DND-41 (cell line): ENCODE data around the gene FAM13A.

ENCODE experiments used
- ATAC-seq: fragments of 200-7000 bp; cut with Tn5 transposase; 3 replicates; pipeline ENCODE4 v1.9.1; 2021; ENCODE audit warnings: low read depth; ENCODE audit not compliant: insufficient read depth
- DNase-seq: peaks from one replicate; pipeline ENCODE4 v3.0.0-alpha.2; 2020
- H2AFZ ChIP-seq: 2 replicates; pipeline ENCODE4 v1.6.0; 2012; ENCODE audit warnings: low read depth, low read length
- H3K27ac ChIP-seq: 2 replicates; pipeline ENCODE4 v1.5.1; 2012; ENCODE audit warnings: low read length, inconsistent platforms
- H3K27me3 ChIP-seq: fragments of 200-600 bp; sonication (generic); 2 replicates; pipeline ENCODE4 v1.6.0; 2012; ENCODE audit warnings: low read length, mild to moderate bottlenecking, inconsistent platforms; ENCODE audit not compliant: insufficient read depth, poor library complexity
- H3K36me3 ChIP-seq: 2 replicates; pipeline ENCODE4 v1.5.1; 2012; ENCODE audit warnings: low read length, inconsistent platforms; ENCODE audit not compliant: insufficient read depth
- H3K4me1 ChIP-seq: 2 replicates; pipeline ENCODE4 v1.5.1; 2012; ENCODE audit warnings: mild to moderate bottlenecking, low read length; ENCODE audit not compliant: insufficient read depth
- H3K4me2 ChIP-seq: 2 replicates; pipeline ENCODE4 v1.6.0; 2012; ENCODE audit warnings: mild to moderate bottlenecking, moderate library complexity, low read length, inconsistent platforms; ENCODE audit not compliant: insufficient read depth
- H3K4me3 ChIP-seq, 2 experiments: fragments of 200-600 bp in 1 of 2; shearing (Covaris generic) in 1 of 2; 2 replicates each; pipeline ENCODE4 v1.5.1; 2012 to 2016; ENCODE audit warnings: inconsistent platforms in 2 of 2, low read length in 2 of 2, mild to moderate bottlenecking in 2 of 2, low read depth in 1 of 2, moderate library complexity in 1 of 2
- H3K79me2 ChIP-seq: 2 replicates; pipeline ENCODE4 v1.6.0; 2012; ENCODE audit warnings: low read length, inconsistent platforms; ENCODE audit not compliant: insufficient read depth
- H3K9ac ChIP-seq: 2 replicates; pipeline ENCODE4 v1.6.0; 2012; ENCODE audit warnings: low read depth, mild to moderate bottlenecking, inconsistent platforms, low read length, moderate library complexity
- H3K9me3 ChIP-seq: 2 replicates; pipeline ENCODE4 v1.5.1; 2012; ENCODE audit warnings: low read length, moderate library complexity, mild to moderate bottlenecking, inconsistent platforms; ENCODE audit not compliant: insufficient read depth, severe bottlenecking
- H4K20me1 ChIP-seq: 2 replicates; pipeline ENCODE4 v1.6.0; 2012; ENCODE audit warnings: low read length; ENCODE audit not compliant: insufficient read depth
- EZH2 ChIP-seq: IDR thresholded peaks from 3 replicates; pipeline ENCODE4 v1.6.1; 2012; ENCODE audit warnings: borderline replicate concordance, low read depth, mild to moderate bottlenecking, moderate library complexity, low read length, inconsistent platforms; ENCODE audit not compliant: severe bottlenecking
- TF ChIP-seq, protein P1 (sequence below): IDR thresholded peaks from 2 replicates; pipeline ENCODE4 v1.5.1; 2012; ENCODE audit warnings: borderline replicate concordance, low read length, moderate library complexity, mild to moderate bottlenecking; ENCODE audit not compliant: poor library complexity, severe bottlenecking; ENCODE audit errors: extremely low read depth

The FAM13A gene

DNA sequence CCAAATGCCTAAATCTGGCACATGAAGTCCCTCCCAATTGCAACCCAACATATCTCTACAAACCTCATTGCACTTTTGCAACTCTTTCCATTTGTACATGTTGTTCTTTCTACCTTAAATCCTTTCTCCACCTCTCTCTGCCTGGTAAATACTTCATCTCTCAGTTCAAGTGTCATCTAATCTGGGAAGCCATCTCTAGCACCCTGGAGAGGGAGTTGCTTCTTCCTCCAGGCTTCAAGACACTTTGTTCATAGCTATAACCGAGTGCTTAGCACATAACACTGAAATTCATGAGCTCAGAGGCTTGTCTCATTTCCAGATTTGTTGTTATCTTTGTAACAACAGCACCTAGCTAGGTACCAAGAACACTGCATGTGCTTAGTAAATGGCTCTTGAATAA, 244.6 kb downstream of the FAM13A start:
- Histone ChIP-seq H3K9me3 (no peaks in the 10 kb centered on the region), H3K4me3 (no peak overlapping the region), H3K27ac (no peak overlapping the region), H3K4me2 (no peak overlapping the region), H4K20me1 (no peaks in the 10 kb centered on the region), H3K9ac (no peak overlapping the region), H3K27me3 (no peaks in the 10 kb centered on the region), H3K79me2 (no peaks in the 10 kb centered on the region), H3K4me1 (no peaks in the 10 kb centered on the region), H2AFZ (no peak overlapping the region), H3K36me3 (no peaks in the 10 kb centered on the region)
- ATAC-seq (no peak), DNase-seq (no peak)
- TF ChIP-seq, protein P1, sequence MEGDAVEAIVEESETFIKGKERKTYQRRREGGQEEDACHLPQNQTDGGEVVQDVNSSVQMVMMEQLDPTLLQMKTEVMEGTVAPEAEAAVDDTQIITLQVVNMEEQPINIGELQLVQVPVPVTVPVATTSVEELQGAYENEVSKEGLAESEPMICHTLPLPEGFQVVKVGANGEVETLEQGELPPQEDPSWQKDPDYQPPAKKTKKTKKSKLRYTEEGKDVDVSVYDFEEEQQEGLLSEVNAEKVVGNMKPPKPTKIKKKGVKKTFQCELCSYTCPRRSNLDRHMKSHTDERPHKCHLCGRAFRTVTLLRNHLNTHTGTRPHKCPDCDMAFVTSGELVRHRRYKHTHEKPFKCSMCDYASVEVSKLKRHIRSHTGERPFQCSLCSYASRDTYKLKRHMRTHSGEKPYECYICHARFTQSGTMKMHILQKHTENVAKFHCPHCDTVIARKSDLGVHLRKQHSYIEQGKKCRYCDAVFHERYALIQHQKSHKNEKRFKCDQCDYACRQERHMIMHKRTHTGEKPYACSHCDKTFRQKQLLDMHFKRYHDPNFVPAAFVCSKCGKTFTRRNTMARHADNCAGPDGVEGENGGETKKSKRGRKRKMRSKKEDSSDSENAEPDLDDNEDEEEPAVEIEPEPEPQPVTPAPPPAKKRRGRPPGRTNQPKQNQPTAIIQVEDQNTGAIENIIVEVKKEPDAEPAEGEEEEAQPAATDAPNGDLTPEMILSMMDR: no peak
- no peak for TF ChIP-seq EZH2

DNA sequence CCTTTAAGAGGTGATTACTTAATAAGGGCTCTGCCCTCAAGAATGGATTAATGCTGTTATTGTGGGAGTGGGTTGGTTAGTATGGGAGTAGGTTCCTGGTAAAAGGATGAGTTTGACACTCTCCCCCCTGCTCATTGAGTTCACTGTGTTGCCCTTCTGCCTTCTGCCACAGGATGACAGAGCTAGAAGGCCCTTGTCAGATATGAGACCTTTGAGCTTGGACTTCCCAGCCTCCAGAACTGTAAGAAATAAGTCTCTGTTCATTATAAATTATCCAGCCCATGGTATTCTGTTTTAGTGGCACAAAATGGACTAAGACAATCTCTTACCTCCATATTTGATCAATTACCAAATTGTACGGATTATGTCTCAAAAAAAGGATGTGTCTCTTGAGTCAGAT, 245.1 kb downstream of the FAM13A start:
- Histone ChIP-seq H3K9me3 (no peaks in the 10 kb centered on the region), H3K4me1 (no peaks in the 10 kb centered on the region), H4K20me1 (no peaks in the 10 kb centered on the region), H3K9ac (no peak overlapping the region), H3K27ac (no peak overlapping the region), H2AFZ (no peak overlapping the region), H3K36me3 (no peaks in the 10 kb centered on the region), H3K4me2 (no peak overlapping the region), H3K79me2 (no peaks in the 10 kb centered on the region), H3K27me3 (no peaks in the 10 kb centered on the region), H3K4me3 (no peak overlapping the region)
- DNase-seq (no peak), ATAC-seq (no peak)
- TF ChIP-seq, protein P1: no peak
- TF ChIP-seq EZH2: no peak

DNA sequence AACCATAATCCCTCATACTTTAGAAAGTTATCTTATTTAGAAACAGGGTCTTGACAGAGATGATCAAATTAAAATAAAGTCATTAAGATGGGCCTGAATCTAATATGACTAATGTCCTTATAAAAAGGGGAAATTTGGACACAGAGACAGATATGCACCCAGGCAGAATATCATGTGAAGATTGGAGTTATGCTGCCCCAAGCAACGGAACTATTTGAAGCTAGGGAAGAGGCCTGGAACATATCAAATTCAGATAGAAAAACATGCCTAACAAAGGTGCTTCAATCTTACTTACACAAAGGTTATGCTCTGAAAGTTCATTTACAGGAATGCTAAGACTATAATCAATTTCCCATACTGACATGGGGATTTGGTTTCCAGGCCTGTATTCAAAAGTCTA, 246.7 kb downstream of the FAM13A start:
- H3K27me3 ChIP-seq: no peaks in the 10 kb centered on the region
- DNase-seq (no peak), ATAC-seq (no peak)
- H2AFZ ChIP-seq: no peak overlapping the region
- no peaks in the 10 kb centered on the region for H3K9me3 ChIP-seq
- no peak overlapping the region for H3K9ac ChIP-seq
- no peak for TF ChIP-seq EZH2
- TF ChIP-seq, protein P1: no peak
- no peak overlapping the region for H3K4me2 ChIP-seq
- no peak overlapping the region for H3K4me3 ChIP-seq
- no peaks in the 10 kb centered on the region for H4K20me1 ChIP-seq
- no peaks in the 10 kb centered on the region for H3K79me2 ChIP-seq
- no peak overlapping the region for H3K27ac ChIP-seq
- no peaks in the 10 kb centered on the region for H3K36me3 ChIP-seq
- no peaks in the 10 kb centered on the region for H3K4me1 ChIP-seq

DNA sequence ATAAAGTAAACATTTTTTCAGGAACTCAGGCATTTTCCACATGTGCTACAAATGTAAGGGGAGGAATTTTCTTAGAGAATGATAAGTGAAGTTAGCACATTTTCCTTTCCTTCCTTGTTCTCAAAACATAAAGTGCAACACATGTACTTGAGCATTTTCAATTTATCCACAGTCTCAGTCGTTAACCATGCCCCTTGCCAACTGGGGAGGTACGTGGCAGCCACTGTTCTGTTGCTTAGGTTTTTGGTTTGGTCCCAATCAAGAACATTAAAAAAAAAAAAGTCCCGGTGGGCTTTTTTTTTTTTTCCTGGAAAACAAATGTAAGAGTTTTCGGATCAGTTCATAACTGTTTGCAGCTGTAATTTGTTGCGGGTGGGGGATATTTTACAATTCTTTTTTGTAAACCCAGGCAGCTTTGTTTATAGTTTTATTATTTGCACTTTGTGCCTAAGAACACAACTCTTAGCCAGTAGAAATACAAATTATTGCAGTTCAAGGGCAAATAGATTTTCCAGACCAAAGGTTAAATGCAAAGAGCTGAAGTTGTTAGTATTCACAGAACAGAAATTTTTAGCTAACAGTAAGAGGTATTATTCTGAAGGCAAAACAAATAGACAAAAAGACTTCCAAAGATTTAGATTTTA, 247.3 kb downstream of the FAM13A start:
- no peak overlapping the region for H3K4me2 ChIP-seq
- H3K9ac ChIP-seq: no peak overlapping the region
- ATAC-seq: no peak
- TF ChIP-seq EZH2: no peak
- TF ChIP-seq, protein P1: no peak
- DNase-seq: no peak
- H3K27ac ChIP-seq: no peak overlapping the region
- H2AFZ ChIP-seq: no peak overlapping the region
- no peaks in the 10 kb centered on the region for H3K9me3 ChIP-seq
- no peaks in the 10 kb centered on the region for H3K79me2 ChIP-seq
- H3K36me3 ChIP-seq: no peaks in the 10 kb centered on the region
- no peak overlapping the region for H3K4me3 ChIP-seq
- H4K20me1 ChIP-seq: no peaks in the 10 kb centered on the region
- H3K4me1 ChIP-seq: no peaks in the 10 kb centered on the region
- no peaks in the 10 kb centered on the region for H3K27me3 ChIP-seq
